ENCODE results near the gene PRPH.
"Not testable (repeated sequence)": the region's sequence is repeated elsewhere in the genome, so short reads cannot be mapped to it uniquely, and the experiment has no call there.

PRPH gene

GRCh38 chr12:49276304-49277290, 18.4 kb upstream of the PRPH start:
- no peak for DNase-seq (ENCODE audit: low spot score)

- DNase-seq (ENCODE audit: low spot score), result no peak
These were observed 17.5 kb upstream of the PRPH start for GRCh38 chr12:49277466-49277865.

- no peak for DNase-seq (ENCODE audit: low spot score)
These were observed 15.2 kb upstream of the PRPH start for GRCh38 chr12:49279706-49280159.

- DNase-seq (ENCODE audit: low spot score), result not testable (repeated sequence)
These were observed 14.4 kb upstream of the PRPH start for GRCh38 chr12:49280545-49280944.

GRCh38 chr12:49282302-49282701, 12.6 kb upstream of the PRPH start:
- no peak for DNase-seq (ENCODE audit: low spot score)

GRCh38 chr12:49282740-49283375, 12.1 kb upstream of the PRPH start:
- DNase-seq (ENCODE audit: low spot score), result not testable (repeated sequence)

GRCh38 chr12:49283541-49284429, 11.2 kb upstream of the PRPH start:
- DNase-seq (ENCODE audit: low spot score), result no peak

GRCh38 chr12:49284672-49285071, 10.3 kb upstream of the PRPH start:
- no peak for DNase-seq (ENCODE audit: low spot score)

GRCh38 chr12:49287876-49288275, 7.1 kb upstream of the PRPH start:
- no peak for DNase-seq (ENCODE audit: low spot score)

GRCh38 chr12:49288412-49288853, 6.5 kb upstream of the PRPH start:
- no peak for DNase-seq (ENCODE audit: low spot score)

- DNase-seq (ENCODE audit: low spot score), result no peak
These were observed 5.9 kb upstream of the PRPH start for GRCh38 chr12:49288922-49289555.

- no peak for DNase-seq (ENCODE audit: low spot score)
These were observed 2.3 kb upstream of the PRPH start for GRCh38 chr12:49292729-49293055.

- peak; percentile 71 for DNase-seq (ENCODE audit: low spot score)
These were observed 1.6 kb upstream of the PRPH start for GRCh38 chr12:49293056-49293956.

- DNase-seq (ENCODE audit: low spot score), result no peak
These were observed 702 bp upstream of the PRPH start for GRCh38 chr12:49294086-49294803.

- DNase-seq (ENCODE audit: low spot score), result no peak
These were observed 204 bp upstream of the PRPH start for GRCh38 chr12:49294804-49295081.

GRCh38 chr12:49296034-49296835, 1.3 kb downstream of the PRPH start:
- no peak for DNase-seq (ENCODE audit: low spot score)

- no peak for DNase-seq (ENCODE audit: low spot score)
These were observed 2.1 kb downstream of the PRPH start for GRCh38 chr12:49296836-49297694.

- DNase-seq (ENCODE audit: low spot score), result no peak
These were observed 2.7 kb downstream of the PRPH start for GRCh38 chr12:49297695-49298060.

All from left forelimb (tissue), 1 donor.